GM10847 (cell line): ENCODE measurements around the gene NCOA3.

Experiments
- POLR2A ChIP-seq: IDR thresholded peaks from 2 replicates; pipeline ENCODE4 v1.6.1; 2011; ENCODE audit not compliant: insufficient read length; ENCODE audit errors: extremely low read depth

Gene NCOA3

GRCh38 chr20:47568019-47568418 is 66.3 kb downstream of the NCOA3 start:
- no peak for TF ChIP-seq POLR2A

DNA sequence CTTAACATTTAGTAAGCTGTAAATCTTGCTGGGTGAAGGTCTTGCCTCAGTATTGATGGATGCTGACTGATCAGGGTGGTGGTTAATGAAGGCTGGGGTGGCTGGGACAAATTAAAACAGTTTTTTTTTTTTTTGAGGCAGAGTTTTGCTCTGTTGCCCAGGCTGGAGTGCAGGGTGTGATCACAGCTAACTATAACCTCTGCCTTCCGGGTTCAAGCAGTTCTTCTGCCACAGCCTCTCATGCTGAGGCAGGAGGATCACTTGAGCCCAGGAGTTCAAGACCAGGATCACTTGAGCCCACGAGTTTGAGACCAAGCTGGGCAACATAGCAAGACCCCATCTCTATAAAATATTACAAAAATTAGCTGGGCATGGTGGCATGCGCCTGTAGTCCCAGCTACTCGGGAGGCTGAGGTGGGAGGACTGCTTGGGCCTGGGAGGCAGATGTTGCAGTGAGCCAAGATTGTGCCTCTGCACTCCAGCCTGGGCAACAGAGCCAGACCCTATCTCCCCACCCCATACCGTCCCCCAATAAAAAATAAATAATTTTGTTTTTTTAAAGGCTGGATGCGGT is 67.2 kb downstream of the NCOA3 start:
- TF ChIP-seq POLR2A, result no peak

GRCh38 chr20:47571426-47571825 is 69.7 kb downstream of the NCOA3 start:
- TF ChIP-seq POLR2A, result no peak

- TF ChIP-seq POLR2A, result no peak
Observed at GRCh38 chr20:47572105-47572729, 70.5 kb downstream of the NCOA3 start.

DNA sequence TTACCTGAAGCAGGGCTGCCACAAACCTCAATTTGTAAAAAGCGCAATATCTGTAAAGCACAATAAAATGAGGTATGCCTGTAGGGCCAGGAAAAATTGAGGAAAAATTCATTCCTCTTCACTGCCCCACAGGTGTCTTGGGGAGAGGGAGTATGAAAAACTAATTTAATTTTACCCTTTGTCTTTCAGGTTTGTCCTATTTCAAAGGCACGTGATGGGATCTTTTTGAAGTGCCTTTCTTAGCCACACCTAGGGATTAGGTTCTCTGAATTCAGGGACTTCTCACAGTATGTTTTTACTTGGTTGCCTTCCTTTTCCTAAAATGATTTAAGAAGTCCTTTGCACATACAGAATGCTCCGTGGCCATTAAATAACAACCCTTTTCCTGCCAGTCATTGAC is 71.9 kb downstream of the NCOA3 start:
- no peak for TF ChIP-seq POLR2A

DNA sequence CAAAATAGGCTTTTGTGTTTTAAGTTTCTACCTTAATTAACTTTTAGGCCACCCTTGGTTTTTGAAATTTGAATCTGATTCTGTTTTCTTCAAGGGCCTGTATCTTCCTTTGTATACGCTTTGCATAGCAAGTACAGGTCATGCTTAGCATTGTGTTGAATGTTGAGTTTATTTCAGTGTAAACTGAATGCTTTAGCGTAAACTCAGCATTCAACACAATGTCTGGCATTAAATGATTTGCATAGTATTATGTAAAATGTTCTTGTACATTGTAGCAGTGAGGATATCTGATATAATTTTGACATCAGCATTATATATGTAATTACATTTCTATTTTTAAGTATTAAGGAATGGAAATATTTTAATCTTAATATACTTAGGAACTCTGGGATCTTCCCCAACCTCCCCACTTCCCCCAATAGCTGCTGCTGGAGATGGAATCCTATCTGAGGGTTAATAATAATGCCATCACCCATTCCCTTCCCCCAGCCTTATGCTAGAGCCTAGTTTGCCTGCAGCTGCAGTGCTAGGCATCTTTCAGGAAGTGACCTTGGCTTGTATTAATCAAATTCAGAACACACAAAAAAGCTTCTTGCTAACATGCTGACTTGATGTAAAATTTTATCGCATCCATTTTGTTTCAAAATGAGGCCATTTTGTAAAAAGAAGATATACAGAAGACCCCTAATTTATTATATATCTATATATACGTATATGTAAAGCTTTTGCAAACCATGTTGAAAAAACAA is 73.1 kb downstream of the NCOA3 start:
- no peak for TF ChIP-seq POLR2A

DNA sequence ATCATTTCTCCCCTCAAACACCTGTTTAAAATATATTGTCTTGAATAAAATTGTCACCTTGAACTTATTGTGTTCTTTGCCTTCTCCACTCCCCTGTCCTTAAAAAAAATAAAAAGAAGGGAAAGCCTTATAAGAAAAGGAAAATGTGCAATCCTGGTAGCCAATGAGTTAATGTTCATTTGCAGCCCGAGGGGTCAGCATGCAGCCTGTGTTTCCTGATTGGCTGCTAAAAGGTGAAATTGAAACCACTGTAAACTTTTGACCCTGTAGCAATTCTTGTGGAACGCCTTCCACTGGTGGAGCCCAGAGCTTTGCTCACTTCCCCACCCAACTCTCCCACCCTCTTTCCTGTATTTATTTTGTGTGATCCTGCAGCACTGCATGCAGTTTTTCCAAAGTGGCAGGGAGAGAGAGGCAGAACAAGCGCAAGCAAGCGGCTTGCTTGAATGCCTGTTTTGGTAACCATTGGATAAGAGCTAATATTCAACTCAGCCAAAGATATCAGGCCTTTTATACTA is 74.9 kb downstream of the NCOA3 start:
- TF ChIP-seq POLR2A, result no peak

- TF ChIP-seq POLR2A, result no peak
Observed at GRCh38 chr20:47577314-47577713, 75.6 kb downstream of the NCOA3 start.

GRCh38 chr20:47578543-47578942 is 76.9 kb downstream of the NCOA3 start:
- TF ChIP-seq POLR2A, result no peak

DNA sequence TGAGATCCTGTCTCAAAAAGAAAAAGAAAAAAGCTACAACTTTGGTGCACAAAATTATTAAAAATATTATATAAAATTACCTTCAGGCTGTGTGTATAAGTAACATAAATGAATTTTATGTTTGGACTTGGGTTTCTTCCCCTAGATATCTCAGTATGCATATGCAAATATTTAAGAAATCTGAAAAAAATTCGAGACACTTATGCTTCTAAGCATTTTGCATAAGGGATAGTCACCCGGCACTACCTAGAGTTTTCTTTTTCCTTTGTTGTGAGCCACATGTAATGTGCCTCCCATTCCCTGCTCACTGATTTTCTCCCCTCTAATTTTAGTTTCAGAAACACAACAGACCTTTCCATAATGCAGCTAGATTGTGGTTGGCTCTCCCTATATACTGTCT is 79.4 kb downstream of the NCOA3 start:
- no peak for TF ChIP-seq POLR2A

DNA sequence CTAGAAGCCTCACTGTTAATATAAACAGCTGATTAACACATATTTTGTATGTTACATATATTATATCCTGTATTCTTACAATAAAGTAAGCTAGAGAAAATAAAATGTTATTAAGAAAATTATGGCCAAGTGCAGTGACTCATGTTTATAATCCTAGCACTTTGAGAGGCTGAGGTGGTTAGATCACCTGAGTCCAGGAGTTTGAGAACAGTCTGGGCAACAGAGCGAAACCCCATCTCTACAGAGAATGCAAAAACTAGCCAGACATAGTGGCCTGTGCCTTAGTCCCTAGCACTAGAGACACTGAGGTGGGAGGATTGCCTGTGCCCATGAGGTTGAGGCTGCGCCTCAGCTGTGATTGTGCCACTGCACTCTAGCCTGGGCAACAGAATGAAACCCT is 81.9 kb downstream of the NCOA3 start:
- TF ChIP-seq POLR2A, result no peak

GRCh38 chr20:47585087-47585747 is 83.5 kb downstream of the NCOA3 start:
- no peak for TF ChIP-seq POLR2A

DNA sequence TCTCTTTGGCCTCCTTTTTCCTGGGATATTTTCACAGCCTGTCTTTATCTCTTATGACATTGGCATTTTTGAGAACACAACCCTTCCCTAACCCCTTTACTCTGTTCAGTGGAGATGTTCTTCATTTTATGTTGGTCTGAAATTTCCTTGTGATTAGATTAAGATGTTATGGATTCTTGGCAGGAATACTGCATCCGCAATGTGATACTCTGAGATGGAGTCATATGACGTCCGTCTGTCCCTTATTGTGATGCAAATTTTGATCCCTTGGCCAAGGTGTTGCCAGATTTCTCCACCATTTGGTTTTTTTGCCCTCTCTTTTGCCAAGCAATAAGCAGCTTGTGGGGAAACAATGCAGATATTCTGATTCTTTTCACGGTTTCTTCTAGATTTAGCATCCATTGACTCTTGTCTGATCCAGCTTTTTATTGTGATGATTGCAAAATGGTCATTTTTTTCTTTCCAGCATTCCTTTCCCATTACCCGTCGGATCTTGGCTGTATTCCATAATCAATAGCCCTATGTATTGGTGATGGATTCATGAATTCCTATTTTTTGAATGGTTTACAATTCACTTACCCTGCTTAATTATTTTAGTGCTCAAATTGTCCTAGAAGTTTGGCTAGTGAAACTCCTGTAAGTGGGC is 85.1 kb downstream of the NCOA3 start:
- TF ChIP-seq POLR2A, result no peak

- TF ChIP-seq POLR2A, result no peak
Observed at GRCh38 chr20:47588158-47588557, 86.5 kb downstream of the NCOA3 start.

- no peak for TF ChIP-seq POLR2A
Observed at GRCh38 chr20:47591231-47591630, 89.5 kb downstream of the NCOA3 start.

DNA sequence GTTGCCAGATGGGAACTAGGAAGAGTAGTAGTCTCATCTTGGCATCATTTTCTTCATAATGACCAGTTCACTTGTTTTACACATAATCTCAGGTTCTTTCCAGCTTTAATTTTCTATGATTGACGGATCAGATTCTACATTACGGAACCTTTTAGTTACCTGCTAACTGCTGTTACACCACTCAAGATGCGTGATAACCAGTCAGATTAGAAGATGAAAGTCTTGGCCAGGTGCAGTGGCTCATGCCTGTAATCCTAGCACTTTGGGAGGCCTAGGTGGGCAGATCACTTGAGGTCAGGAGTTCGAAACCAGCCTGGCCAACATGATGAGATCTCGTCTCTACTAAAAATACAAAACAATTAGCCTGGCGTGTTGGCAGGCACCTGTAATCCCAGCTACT is 92.5 kb downstream of the NCOA3 start:
- TF ChIP-seq POLR2A, result no peak

DNA sequence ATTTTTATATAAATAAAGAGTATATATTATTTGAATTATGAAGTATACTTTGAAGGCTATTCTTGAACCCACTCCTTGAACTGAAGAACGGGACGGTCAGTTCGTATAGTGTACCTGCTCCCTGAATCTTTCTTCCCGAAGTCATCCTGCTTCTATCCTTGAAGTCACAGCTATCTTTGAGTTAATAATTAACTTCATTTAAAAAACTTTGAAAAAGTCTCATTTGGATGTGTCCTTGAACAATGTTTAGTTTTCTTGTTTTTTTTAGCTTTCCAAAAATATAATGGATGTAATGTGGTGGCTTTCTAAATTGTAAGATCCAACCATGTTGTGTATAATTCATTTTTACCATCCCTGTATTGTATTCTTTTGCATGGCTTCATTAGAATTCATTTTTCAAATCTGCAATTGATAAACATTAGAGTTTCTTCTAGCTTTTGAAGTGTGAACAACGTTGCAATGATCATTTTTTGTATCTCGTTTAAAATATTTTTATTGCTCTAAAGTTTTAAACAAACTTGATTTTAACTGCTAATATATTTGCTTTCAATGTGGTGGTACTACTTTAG is 94.4 kb downstream of the NCOA3 start:
- no peak for TF ChIP-seq POLR2A
